ENCODE data around the gene CCDC68.
"Not testable (repeated sequence)": the region's sequence is repeated elsewhere in the genome, so short reads cannot be mapped to it uniquely, and the experiment has no call there.

Gene CCDC68

GRCh38 chr18:54975598-54975997, 16.3 kb upstream of the CCDC68 start:
- no peak for ATAC-seq (ENCODE audit: low read depth)
- Mint-ChIP-seq H3K4me1 (no peaks in the 10 kb centered on the region), H3K27ac (no peak overlapping the region), H3K4me3 (no peak overlapping the region), H3K9me3 (peaks cover 6% of the 10 kb centered on the region), H3K27me3 (no peaks in the 10 kb centered on the region), H3K36me3 (no peaks in the 10 kb centered on the region)
- no peak for DNase-seq (ENCODE audit: low spot score in 2 of 2)

GRCh38 chr18:54973046-54973445, 13.8 kb upstream of the CCDC68 start:
- DNase-seq (ENCODE audit: low spot score in 2 of 2) (no peak), ATAC-seq (ENCODE audit: low read depth) (no peak)
- no peak overlapping the region for H3K4me3 Mint-ChIP-seq
- no peaks in the 10 kb centered on the region for H3K27me3 Mint-ChIP-seq
- H3K9me3 Mint-ChIP-seq, result peaks cover 11% of the 10 kb centered on the region
- H3K4me1 Mint-ChIP-seq, result peaks cover 7% of the 10 kb centered on the region
- H3K36me3 Mint-ChIP-seq, result no peaks in the 10 kb centered on the region
- H3K27ac Mint-ChIP-seq, result no peak overlapping the region

GRCh38 chr18:54968807-54969206, 9.5 kb upstream of the CCDC68 start:
- DNase-seq (ENCODE audit: low spot score in 2 of 2), result no peak
- Mint-ChIP-seq H3K27ac (peak overlapping the region; percentile 16), H3K36me3 (peaks cover 2% of the 10 kb centered on the region), H3K4me3 (no peak overlapping the region), H3K9me3 (peaks cover 11% of the 10 kb centered on the region), H3K4me1 (peaks cover 12% of the 10 kb centered on the region), H3K27me3 (peaks cover 1% of the 10 kb centered on the region)
- peak; percentile 71 for ATAC-seq (ENCODE audit: low read depth)

- H3K4me3 Mint-ChIP-seq; H3K27me3 Mint-ChIP-seq; ATAC-seq (ENCODE audit: low read depth); DNase-seq (ENCODE audit: low spot score in 2 of 2); H3K36me3 Mint-ChIP-seq; H3K9me3 Mint-ChIP-seq; H3K27ac Mint-ChIP-seq: not testable (repeated sequence)
- peaks cover 12% of the 10 kb centered on the region for H3K4me1 Mint-ChIP-seq
Measured at GRCh38 chr18:54968237-54968636, 9.0 kb upstream of the CCDC68 start.

- no peak for ATAC-seq (ENCODE audit: low read depth)
- no peak overlapping the region for H3K4me3 Mint-ChIP-seq
Measured at GRCh38 chr18:54967786-54968185, 8.5 kb upstream of the CCDC68 start.

GRCh38 chr18:54964741-54965140, 5.5 kb upstream of the CCDC68 start:
- H3K27ac Mint-ChIP-seq, result peak overlapping the region; percentile 10
- DNase-seq (ENCODE audit: low spot score in 2 of 2) (no peak), ATAC-seq (ENCODE audit: low read depth) (peak; percentile 27)

More at GRCh38 chr18:54967786-54968185, 8.5 kb upstream of the CCDC68 start:
- Mint-ChIP-seq H3K36me3 (peaks cover 2% of the 10 kb centered on the region), H3K27me3 (peaks cover 7% of the 10 kb centered on the region), H3K9me3 (peaks cover 6% of the 10 kb centered on the region), H3K4me1 (peaks cover 12% of the 10 kb centered on the region), H3K27ac (no peak overlapping the region)
- no peak for DNase-seq (ENCODE audit: low spot score in 2 of 2)

GRCh38 chr18:54962919-54963645, 3.8 kb upstream of the CCDC68 start:
- H3K36me3 Mint-ChIP-seq, result peaks cover 2% of the 10 kb centered on the region
- H3K27ac Mint-ChIP-seq, result no peak overlapping the region
- peaks cover 9% of the 10 kb centered on the region for H3K27me3 Mint-ChIP-seq
- DNase-seq (ENCODE audit: low spot score in 2 of 2), result no peak
- H3K4me3 Mint-ChIP-seq, result no peak overlapping the region
- peaks cover 10% of the 10 kb centered on the region for H3K4me1 Mint-ChIP-seq
- H3K9me3 Mint-ChIP-seq, result no peaks in the 10 kb centered on the region
- ATAC-seq (ENCODE audit: low read depth), result no peak

More at GRCh38 chr18:54964741-54965140, 5.5 kb upstream of the CCDC68 start:
- Mint-ChIP-seq H3K27me3 (peaks cover 9% of the 10 kb centered on the region), H3K4me1 (peaks cover 17% of the 10 kb centered on the region), H3K36me3 (peaks cover 2% of the 10 kb centered on the region), H3K9me3 (peaks cover 6% of the 10 kb centered on the region), H3K4me3 (no peak overlapping the region)

- H3K27ac Mint-ChIP-seq, result no peak overlapping the region
- DNase-seq (ENCODE audit: low spot score in 2 of 2), result no peak
- no peak for ATAC-seq (ENCODE audit: low read depth)
- peaks cover 10% of the 10 kb centered on the region for H3K4me1 Mint-ChIP-seq
- peaks cover 2% of the 10 kb centered on the region for H3K36me3 Mint-ChIP-seq
- H3K9me3 Mint-ChIP-seq, result no peaks in the 10 kb centered on the region
- H3K4me3 Mint-ChIP-seq, result no peak overlapping the region
- peaks cover 9% of the 10 kb centered on the region for H3K27me3 Mint-ChIP-seq
Measured at GRCh38 chr18:54961868-54962267, 2.6 kb upstream of the CCDC68 start.

GRCh38 chr18:54961016-54961423, 1.8 kb upstream of the CCDC68 start:
- no peak for DNase-seq (ENCODE audit: low spot score in 2 of 2)
- H3K27me3 Mint-ChIP-seq, result peaks cover 9% of the 10 kb centered on the region
- H3K9me3 Mint-ChIP-seq, result no peaks in the 10 kb centered on the region
- H3K27ac Mint-ChIP-seq, result no peak overlapping the region
- ATAC-seq (ENCODE audit: low read depth), result no peak
- H3K36me3 Mint-ChIP-seq, result peaks cover 2% of the 10 kb centered on the region
- H3K4me1 Mint-ChIP-seq, result peaks cover 10% of the 10 kb centered on the region
- H3K4me3 Mint-ChIP-seq, result no peak overlapping the region

GRCh38 chr18:54960197-54960596, 936 bp upstream of the CCDC68 start:
- ATAC-seq (ENCODE audit: low read depth), result no peak
- no peaks in the 10 kb centered on the region for H3K9me3 Mint-ChIP-seq
- H3K36me3 Mint-ChIP-seq, result peaks cover 2% of the 10 kb centered on the region
- no peak overlapping the region for H3K27ac Mint-ChIP-seq
- no peak for DNase-seq (ENCODE audit: low spot score in 2 of 2)
- H3K4me3 Mint-ChIP-seq, result no peak overlapping the region
- H3K4me1 Mint-ChIP-seq, result peaks cover 10% of the 10 kb centered on the region
- peaks cover 9% of the 10 kb centered on the region for H3K27me3 Mint-ChIP-seq

- no peak for ATAC-seq (ENCODE audit: low read depth)
- H3K27me3 Mint-ChIP-seq, result peaks cover 2% of the 10 kb centered on the region
- DNase-seq (ENCODE audit: low spot score in 2 of 2), result no peak
- H3K4me3 Mint-ChIP-seq, result no peak overlapping the region
- no peaks in the 10 kb centered on the region for H3K36me3 Mint-ChIP-seq
- H3K4me1 Mint-ChIP-seq, result peaks cover 5% of the 10 kb centered on the region
- no peaks in the 10 kb centered on the region for H3K9me3 Mint-ChIP-seq
- no peak overlapping the region for H3K27ac Mint-ChIP-seq
Measured at GRCh38 chr18:54957996-54958395, 1.3 kb downstream of the CCDC68 start.

GRCh38 chr18:54957296-54957832, 1.9 kb downstream of the CCDC68 start:
- H3K27ac Mint-ChIP-seq, result no peak overlapping the region
- no peaks in the 10 kb centered on the region for H3K36me3 Mint-ChIP-seq
- no peaks in the 10 kb centered on the region for H3K9me3 Mint-ChIP-seq
- H3K27me3 Mint-ChIP-seq, result peaks cover 2% of the 10 kb centered on the region
- ATAC-seq (ENCODE audit: low read depth), result no peak
- H3K4me3 Mint-ChIP-seq, result no peak overlapping the region
- DNase-seq (ENCODE audit: low spot score in 2 of 2), result no peak
- peaks cover 5% of the 10 kb centered on the region for H3K4me1 Mint-ChIP-seq

GRCh38 chr18:54956506-54956905, 2.8 kb downstream of the CCDC68 start:
- no peak overlapping the region for H3K4me3 Mint-ChIP-seq
- DNase-seq (ENCODE audit: low spot score in 2 of 2) (no peak), ATAC-seq (ENCODE audit: low read depth) (no peak)
- H3K4me1 Mint-ChIP-seq, result peaks cover 5% of the 10 kb centered on the region
- no peaks in the 10 kb centered on the region for H3K36me3 Mint-ChIP-seq
- H3K27ac Mint-ChIP-seq, result no peak overlapping the region
- H3K27me3 Mint-ChIP-seq, result peaks cover 2% of the 10 kb centered on the region
- H3K9me3 Mint-ChIP-seq, result no peaks in the 10 kb centered on the region

GRCh38 chr18:54952026-54952425, 7.2 kb downstream of the CCDC68 start:
- DNase-seq (ENCODE audit: low spot score in 2 of 2), result no peak
- peaks cover 2% of the 10 kb centered on the region for H3K27me3 Mint-ChIP-seq
- H3K4me3 Mint-ChIP-seq, result no peak overlapping the region
- no peaks in the 10 kb centered on the region for H3K4me1 Mint-ChIP-seq
- H3K27ac Mint-ChIP-seq, result no peak overlapping the region
- no peak for ATAC-seq (ENCODE audit: low read depth)
- no peaks in the 10 kb centered on the region for H3K36me3 Mint-ChIP-seq
- no peaks in the 10 kb centered on the region for H3K9me3 Mint-ChIP-seq

GRCh38 chr18:54950221-54950620, 9.0 kb downstream of the CCDC68 start:
- ATAC-seq (ENCODE audit: low read depth) (no peak), DNase-seq (ENCODE audit: low spot score in 2 of 2) (no peak)
- no peak overlapping the region for H3K4me3 Mint-ChIP-seq
- no peaks in the 10 kb centered on the region for H3K36me3 Mint-ChIP-seq
- no peak overlapping the region for H3K27ac Mint-ChIP-seq
- peaks cover 2% of the 10 kb centered on the region for H3K27me3 Mint-ChIP-seq
- no peaks in the 10 kb centered on the region for H3K9me3 Mint-ChIP-seq
- H3K4me1 Mint-ChIP-seq, result peaks cover 9% of the 10 kb centered on the region
